Measurements from ENCODE around the gene CASKIN2. TPM values are rescaled to one million over a fixed set of nuclear protein-coding genes. Genes with fewer than 3 reads are reported as not detected.

CASKIN2 gene
- total RNA-seq, 1 donor from 2014 or later: 47.8 TPM

- peak overlapping the region; percentile 72 for H3K4me3 Mint-ChIP-seq (ENCODE audit: unreplicated experiment)
- peaks cover 40% of the 10 kb centered on the region for H3K4me1 Mint-ChIP-seq (ENCODE audit: unreplicated experiment)
- H3K36me3 Mint-ChIP-seq (ENCODE audit: low read depth, unreplicated experiment): peaks cover 14% of the 10 kb centered on the region
- H3K27ac Mint-ChIP-seq (ENCODE audit: unreplicated experiment): no peak overlapping the region
- no peak for TF ChIP-seq CTCF (IDR thresholded peaks at IDR 0.05; ENCODE audit: unreplicated experiment)
- no peak for DNase-seq (ENCODE audit: low spot score)
- no peaks in the 10 kb centered on the region for H3K27me3 Mint-ChIP-seq (ENCODE audit: unreplicated experiment)
- H3K9me3 Mint-ChIP-seq (ENCODE audit: unreplicated experiment): no peaks in the 10 kb centered on the region
Observed at GRCh38 chr17:75476271-75476671, 39.1 kb downstream of the CASKIN2 start.

GRCh38 chr17:75475851-75476250, 39.5 kb downstream of the CASKIN2 start:
- DNase-seq (ENCODE audit: low spot score): no peak
- Mint-ChIP-seq H3K27ac (ENCODE audit: unreplicated experiment) (no peak overlapping the region), H3K4me1 (ENCODE audit: unreplicated experiment) (peaks cover 36% of the 10 kb centered on the region), H3K27me3 (ENCODE audit: unreplicated experiment) (no peaks in the 10 kb centered on the region), H3K4me3 (ENCODE audit: unreplicated experiment) (no peak overlapping the region), H3K36me3 (ENCODE audit: low read depth, unreplicated experiment) (peaks cover 14% of the 10 kb centered on the region), H3K9me3 (ENCODE audit: unreplicated experiment) (no peaks in the 10 kb centered on the region)
- TF ChIP-seq CTCF (IDR thresholded peaks at IDR 0.05; ENCODE audit: unreplicated experiment): no peak

- Mint-ChIP-seq H3K27me3 (ENCODE audit: unreplicated experiment) (no peaks in the 10 kb centered on the region), H3K9me3 (ENCODE audit: unreplicated experiment) (no peaks in the 10 kb centered on the region), H3K4me1 (ENCODE audit: unreplicated experiment) (peaks cover 32% of the 10 kb centered on the region), H3K4me3 (ENCODE audit: unreplicated experiment) (no peak overlapping the region), H3K36me3 (ENCODE audit: low read depth, unreplicated experiment) (peaks cover 14% of the 10 kb centered on the region), H3K27ac (ENCODE audit: unreplicated experiment) (no peak overlapping the region)
- TF ChIP-seq CTCF (IDR thresholded peaks at IDR 0.05; ENCODE audit: unreplicated experiment): no peak
- no peak for DNase-seq (ENCODE audit: low spot score)
Observed at GRCh38 chr17:75475144-75475835, 40.0 kb downstream of the CASKIN2 start.

GRCh38 chr17:75474736-75475135, 40.6 kb downstream of the CASKIN2 start:
- no peak for DNase-seq (ENCODE audit: low spot score)
- Mint-ChIP-seq H3K9me3 (ENCODE audit: unreplicated experiment) (no peaks in the 10 kb centered on the region), H3K4me1 (ENCODE audit: unreplicated experiment) (peaks cover 32% of the 10 kb centered on the region), H3K4me3 (ENCODE audit: unreplicated experiment) (peak overlapping the region; percentile 65), H3K36me3 (ENCODE audit: low read depth, unreplicated experiment) (peaks cover 14% of the 10 kb centered on the region), H3K27ac (ENCODE audit: unreplicated experiment) (no peak overlapping the region), H3K27me3 (ENCODE audit: unreplicated experiment) (no peaks in the 10 kb centered on the region)
- TF ChIP-seq CTCF (IDR thresholded peaks at IDR 0.05; ENCODE audit: unreplicated experiment): no peak

- no peak overlapping the region for H3K27ac Mint-ChIP-seq (ENCODE audit: unreplicated experiment)
- peak overlapping the region; percentile 0 for H3K4me3 Mint-ChIP-seq (ENCODE audit: unreplicated experiment)
- H3K27me3 Mint-ChIP-seq (ENCODE audit: unreplicated experiment): no peaks in the 10 kb centered on the region
Observed at GRCh38 chr17:75473246-75473645, 42.1 kb downstream of the CASKIN2 start.

More at GRCh38 chr17:75473246-75473645, 42.1 kb downstream of the CASKIN2 start:
- DNase-seq (ENCODE audit: low spot score): no peak
- H3K9me3 Mint-ChIP-seq (ENCODE audit: unreplicated experiment): no peaks in the 10 kb centered on the region
- peaks cover 14% of the 10 kb centered on the region for H3K36me3 Mint-ChIP-seq (ENCODE audit: low read depth, unreplicated experiment)
- H3K4me1 Mint-ChIP-seq (ENCODE audit: unreplicated experiment): peaks cover 25% of the 10 kb centered on the region
- TF ChIP-seq CTCF (IDR thresholded peaks at IDR 0.05; ENCODE audit: unreplicated experiment): no peak
